Lung (tissue), 12 donors: ENCODE data around the gene XYLT2. TPM values are rescaled to one million over a fixed set of nuclear protein-coding genes. Genes with fewer than 3 reads are reported as not detected.

Source experiments
- ATAC-seq: fragments of 200-7000 bp; cut with Tn5 transposase; one replicate; pipeline ENCODE4 v1.9.1; 2020; ENCODE audit warnings: moderate number of reproducible peaks; ENCODE audit not compliant: insufficient read depth, low FRiP score
- DNase-seq, 3 donors: peaks; one replicate each; pipeline ENCODE4 v3.0.0-alpha.2; 2013 to 2017
- H3K27ac ChIP-seq, 2 donors: one replicate each; pipeline ENCODE4 v1.5.1; 2013; ENCODE audit warnings: mild to moderate bottlenecking in 2 of 2, moderate library complexity in 2 of 2, control low read depth in 1 of 2, inconsistent platforms in 1 of 2, low read depth in 1 of 2, low read length in 1 of 2
- H3K27me3 ChIP-seq, 3 donors: one replicate each; pipeline ENCODE4 v1.5.1; 2013; ENCODE audit warnings: low read length in 2 of 3; ENCODE audit not compliant: control insufficient read depth in 3 of 3, insufficient read depth in 3 of 3
- H3K36me3 ChIP-seq, 4 donors: one replicate each; pipeline ENCODE4 v1.5.1; 2013; ENCODE audit warnings: low read length in 4 of 4, mild to moderate bottlenecking in 1 of 4, moderate library complexity in 1 of 4; ENCODE audit not compliant: control insufficient read depth in 4 of 4, insufficient read depth in 4 of 4
- H3K4me1 ChIP-seq, 5 donors: one replicate each; pipeline ENCODE4 v1.5.1; 2013; ENCODE audit warnings: low read length in 5 of 5, mild to moderate bottlenecking in 2 of 5, moderate library complexity in 1 of 5; ENCODE audit not compliant: control insufficient read depth in 5 of 5, insufficient read depth in 5 of 5
- H3K4me3 ChIP-seq: one replicate; pipeline ENCODE4 v1.5.1; 2013; ENCODE audit warnings: mild to moderate bottlenecking, control low read depth, moderate library complexity
- H3K9ac ChIP-seq, 2 donors: one replicate each; pipeline ENCODE4 v1.5.1; 2013; ENCODE audit warnings: low read length in 2 of 2, control low read depth in 1 of 2; ENCODE audit not compliant: insufficient read depth in 1 of 2
- H3K9me3 ChIP-seq, 4 donors: one replicate each; pipeline ENCODE4 v1.5.1; 2013; ENCODE audit warnings: low read length in 3 of 4, mild to moderate bottlenecking in 1 of 4, moderate library complexity in 1 of 4; ENCODE audit not compliant: control insufficient read depth in 4 of 4, insufficient read depth in 3 of 4
- CTCF ChIP-seq: IDR thresholded peaks from 2 replicates; pipeline ENCODE4 v1.5.1; 2012; ENCODE audit warnings: mild to moderate bottlenecking; ENCODE audit errors: control extremely low read depth, extremely low read depth
- WGBS, 2 donors: extraction: QIAGEN DNeasy Blood & Tissue Kit; methylation state at CpG; one replicate each; pipeline ENCODE4 v1.1.7; 2013; 5-methylcytosine and 5-hydroxymethylcytosine counted together
- polyA plus RNA-seq, 2 donors: library from polyadenylated mRNA; stranded (reverse); fragments of 200-250 nt; gene quantifications; one replicate each; pipeline ENCODE4 v1.2.1, GENCODE V29; 2013
- total RNA-seq, 2 donors: library from RNA; depleted of rRNA in 1 of 2; stranded (reverse); fragments of >200 nt in 1 of 2; gene quantifications; one replicate each; pipeline ENCODE4 v1.2.1, GENCODE V29; 2014 to 2021
- donor health status: control.
- donor health status: control.
- donor health status: Bipolar disorder and iron deficiency.
- donor health status: healthy.
- donor health status: DM: yes; HTN: yes; CAD: no.

The XYLT2 gene
- total and polyA plus RNA-seq, 4 donors = 9.6 to 28.5 (median 16.2) TPM

GRCh38 chr17:50373705-50374104 is 27.8 kb downstream of the XYLT2 start:
- TF ChIP-seq CTCF = no peak
- H3K27me3 ChIP-seq = no peaks in the 10 kb centered on the region
- H3K4me3 ChIP-seq = no peak overlapping the region
- DNase-seq (no peak), ATAC-seq (no peak)
- H3K36me3 ChIP-seq = peaks cover 11 to 28% (median 14%) of the 10 kb centered on the region in 4 donors
- H3K9me3 ChIP-seq = no peaks in the 10 kb centered on the region
- H3K9ac ChIP-seq = no peak overlapping the region
- H3K27ac ChIP-seq = no peak overlapping the region
- peaks cover 0 to 12% (median 3%) of the 10 kb centered on the region in 5 donors for H3K4me1 ChIP-seq
- 88 to 89% methylated on average over 2 of the region's 2 CpGs for WGBS, 2 donors

GRCh38 chr17:50375858-50376538 is 30.1 kb downstream of the XYLT2 start:
- no peak overlapping the region for H3K4me3 ChIP-seq
- WGBS, 2 donors = 71 to 77% methylated on average over 5 of the region's 5 CpGs
- TF ChIP-seq CTCF = no peak
- no peak for ATAC-seq
- H3K9ac ChIP-seq = no peak overlapping the region
- H3K36me3 ChIP-seq = peaks cover 3 to 12% (median 8%) of the 10 kb centered on the region in 4 donors
- DNase-seq = no peak
- no peaks in the 10 kb centered on the region for H3K27me3 ChIP-seq
- H3K27ac ChIP-seq = no peak overlapping the region
- H3K4me1 ChIP-seq = peaks cover 0 to 12% (median 3%) of the 10 kb centered on the region in 5 donors
- no peaks in the 10 kb centered on the region for H3K9me3 ChIP-seq

GRCh38 chr17:50379351-50380132 is 33.6 kb downstream of the XYLT2 start:
- Histone ChIP-seq H3K27ac (no peak overlapping the region), H3K36me3 (peaks cover 8 to 40% (median 21%) of the 10 kb centered on the region in 4 donors), H3K4me3 (no peak overlapping the region), H3K9me3 (no peaks in the 10 kb centered on the region), H3K27me3 (no peaks in the 10 kb centered on the region), H3K9ac (no peak overlapping the region), H3K4me1 (no peaks in the 10 kb centered on the region)
- DNase-seq (no peak), ATAC-seq (no peak)
- no peak for TF ChIP-seq CTCF
- WGBS, 2 donors = 86 to 88% methylated on average over 6 of the region's 6 CpGs
